Measurements from ENCODE around the gene CCSAP.

Gene CCSAP

GRCh38 chr1:229288516-229288915 lies 54.3 kb downstream of the CCSAP start:
- no peak for TF ChIP-seq CTCF (IDR thresholded peaks at IDR 0.05; ENCODE audit: low read depth, low read length)
- H3K4me3 ChIP-seq (ENCODE audit: low read depth, low read length) = no peak overlapping the region

GRCh38 chr1:229287267-229287666 lies 55.6 kb downstream of the CCSAP start:
- TF ChIP-seq CTCF (IDR thresholded peaks at IDR 0.05; ENCODE audit: low read depth, low read length) = no peak
- H3K4me3 ChIP-seq (ENCODE audit: low read depth, low read length) = no peak overlapping the region

GRCh38 chr1:229286099-229286766 lies 56.6 kb downstream of the CCSAP start:
- H3K4me3 ChIP-seq (ENCODE audit: low read depth, low read length) = no peak overlapping the region
- TF ChIP-seq CTCF (IDR thresholded peaks at IDR 0.05; ENCODE audit: low read depth, low read length) = no peak

GRCh38 chr1:229285440-229285839 lies 57.4 kb downstream of the CCSAP start:
- TF ChIP-seq CTCF (IDR thresholded peaks at IDR 0.05; ENCODE audit: low read depth, low read length) = no peak

GRCh38 chr1:229284887-229285286 lies 58.0 kb downstream of the CCSAP start:
- no peak for TF ChIP-seq CTCF (IDR thresholded peaks at IDR 0.05; ENCODE audit: low read depth, low read length)
- no peak overlapping the region for H3K4me3 ChIP-seq (ENCODE audit: low read depth, low read length)

More at GRCh38 chr1:229285440-229285839, 57.4 kb downstream of the CCSAP start:
- no peak overlapping the region for H3K4me3 ChIP-seq (ENCODE audit: low read depth, low read length)

GRCh38 chr1:229283183-229283611 lies 59.6 kb downstream of the CCSAP start:
- no peak for TF ChIP-seq CTCF (IDR thresholded peaks at IDR 0.05; ENCODE audit: low read depth, low read length)
- H3K4me3 ChIP-seq (ENCODE audit: low read depth, low read length) = no peak overlapping the region

- H3K4me3 ChIP-seq (ENCODE audit: low read depth, low read length) = no peak overlapping the region
- TF ChIP-seq CTCF (IDR thresholded peaks at IDR 0.05; ENCODE audit: low read depth, low read length) = no peak
Measured at GRCh38 chr1:229282295-229282823, 60.5 kb downstream of the CCSAP start.
